Activated naive CD8-positive, alpha-beta T cell (primary cell): ENCODE data around the gene ZC3H4.
"Not testable (repeated sequence)": the region's sequence is repeated elsewhere in the genome, so short reads cannot be mapped to it uniquely, and the experiment has no call there.

ENCODE experiments used
- H3K27ac Mint-ChIP-seq: one replicate; pipeline ENCODE4 v1.8.0; 2021; ENCODE audit warnings: mixed read lengths
- H3K27me3 Mint-ChIP-seq: one replicate; pipeline ENCODE4 v1.8.0; 2021; ENCODE audit warnings: mixed read lengths
- H3K36me3 Mint-ChIP-seq: one replicate; pipeline ENCODE4 v1.8.0; 2021; ENCODE audit warnings: mixed read lengths
- H3K4me1 Mint-ChIP-seq: one replicate; pipeline ENCODE4 v1.8.0; 2021; ENCODE audit warnings: low read depth, mixed read lengths
- H3K4me3 Mint-ChIP-seq: one replicate; pipeline ENCODE4 v1.8.0; 2021; ENCODE audit warnings: mild to moderate bottlenecking, mixed read lengths
- H3K9me3 Mint-ChIP-seq: one replicate; pipeline ENCODE4 v1.8.0; 2021; ENCODE audit warnings: low read depth, mixed read lengths

Gene ZC3H4

GRCh38 chr19:47089767-47090350 lies 23.7 kb downstream of the ZC3H4 start:
- Mint-ChIP-seq H3K27me3 (no peaks in the 10 kb centered on the region), H3K4me3 (no peak overlapping the region), H3K36me3 (peaks cover 7% of the 10 kb centered on the region), H3K4me1 (peaks cover 19% of the 10 kb centered on the region), H3K27ac (no peak overlapping the region), H3K9me3 (no peaks in the 10 kb centered on the region)

DNA sequence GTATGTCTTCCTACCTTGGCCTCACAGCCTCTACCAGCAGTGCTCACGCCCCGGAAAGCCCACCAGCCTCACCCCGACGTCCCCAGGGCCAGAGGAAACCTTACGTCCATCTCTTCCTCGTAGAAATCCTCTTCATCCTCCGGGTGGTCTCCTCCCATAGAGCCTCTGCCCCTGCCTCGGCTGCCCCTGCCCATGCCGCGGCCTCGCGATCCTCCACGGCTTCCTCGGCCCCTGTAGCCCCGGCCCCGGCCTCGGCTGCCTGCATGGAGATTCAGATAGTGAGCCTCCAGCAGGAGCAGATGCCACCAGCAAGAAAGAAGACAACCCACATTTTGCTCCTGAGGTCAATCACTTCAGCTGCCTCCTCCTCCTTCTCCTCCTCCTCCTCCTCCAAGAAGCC lies 27.3 kb downstream of the ZC3H4 start:
- Mint-ChIP-seq H3K36me3 (peaks cover 6% of the 10 kb centered on the region), H3K9me3 (no peaks in the 10 kb centered on the region), H3K27me3 (no peaks in the 10 kb centered on the region), H3K4me3 (no peak overlapping the region), H3K4me1 (peaks cover 3% of the 10 kb centered on the region), H3K27ac (no peak overlapping the region)

DNA sequence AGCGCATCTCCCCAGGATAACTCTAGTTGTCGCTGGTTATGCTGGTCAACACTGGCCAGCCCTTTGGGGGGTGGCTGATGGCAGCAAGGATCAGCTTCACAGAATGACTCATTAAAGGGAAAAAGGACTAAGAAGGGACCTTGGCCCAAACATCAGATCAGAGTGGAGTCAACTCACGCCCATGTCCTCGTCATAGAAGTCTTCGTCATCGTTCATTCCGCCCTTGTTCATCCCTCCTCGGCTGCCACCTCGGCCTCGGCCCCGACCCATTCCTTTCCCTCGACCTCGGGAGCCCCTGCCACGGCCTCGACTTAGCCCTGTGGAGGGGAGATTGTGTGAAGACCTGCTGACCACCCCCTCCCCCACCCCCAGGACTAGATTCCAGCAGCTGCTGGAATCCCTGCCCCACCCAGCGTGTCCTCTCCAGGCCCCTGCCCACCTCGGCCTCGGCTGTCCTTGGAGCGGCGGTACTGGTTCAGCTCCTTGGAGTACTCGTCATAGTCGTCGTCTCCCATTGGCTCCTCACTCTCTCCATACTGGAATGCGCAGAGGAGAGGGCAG lies 28.6 kb downstream of the ZC3H4 start:
- H3K4me1 Mint-ChIP-seq = no peaks in the 10 kb centered on the region
- no peak overlapping the region for H3K4me3 Mint-ChIP-seq
- no peaks in the 10 kb centered on the region for H3K27me3 Mint-ChIP-seq
- no peak overlapping the region for H3K27ac Mint-ChIP-seq
- H3K9me3 Mint-ChIP-seq = no peaks in the 10 kb centered on the region
- peaks cover 3% of the 10 kb centered on the region for H3K36me3 Mint-ChIP-seq

- Mint-ChIP-seq H3K27ac (no peak overlapping the region), H3K4me1 (no peaks in the 10 kb centered on the region), H3K4me3 (no peak overlapping the region), H3K36me3 (peaks cover 3% of the 10 kb centered on the region), H3K27me3 (no peaks in the 10 kb centered on the region), H3K9me3 (no peaks in the 10 kb centered on the region)
Measured at GRCh38 chr19:47082493-47082892, 31.1 kb downstream of the ZC3H4 start.

- H3K4me1 Mint-ChIP-seq = no peaks in the 10 kb centered on the region
- H3K9me3 Mint-ChIP-seq = no peaks in the 10 kb centered on the region
- H3K27ac Mint-ChIP-seq = no peak overlapping the region
- no peak overlapping the region for H3K4me3 Mint-ChIP-seq
- H3K36me3 Mint-ChIP-seq = peaks cover 3% of the 10 kb centered on the region
- H3K27me3 Mint-ChIP-seq = no peaks in the 10 kb centered on the region
Measured at GRCh38 chr19:47081095-47081494, 32.5 kb downstream of the ZC3H4 start.

- not testable (repeated sequence) for H3K36me3 Mint-ChIP-seq, H3K27ac Mint-ChIP-seq, H3K4me3 Mint-ChIP-seq, H3K27me3 Mint-ChIP-seq, H3K9me3 Mint-ChIP-seq, H3K4me1 Mint-ChIP-seq
Measured at GRCh38 chr19:47078351-47078750, 35.2 kb downstream of the ZC3H4 start.

- peaks cover 4% of the 10 kb centered on the region for H3K36me3 Mint-ChIP-seq
- H3K27ac Mint-ChIP-seq = no peak overlapping the region
Measured at GRCh38 chr19:47075941-47076340, 37.6 kb downstream of the ZC3H4 start.

GRCh38 chr19:47075179-47075810 lies 38.3 kb downstream of the ZC3H4 start:
- Mint-ChIP-seq H3K36me3 (peaks cover 4% of the 10 kb centered on the region), H3K4me1 (peaks cover 8% of the 10 kb centered on the region)

More at GRCh38 chr19:47075941-47076340, 37.6 kb downstream of the ZC3H4 start:
- H3K9me3 Mint-ChIP-seq = no peaks in the 10 kb centered on the region
- H3K27me3 Mint-ChIP-seq = no peaks in the 10 kb centered on the region
- no peak overlapping the region for H3K4me3 Mint-ChIP-seq
- peaks cover 8% of the 10 kb centered on the region for H3K4me1 Mint-ChIP-seq

GRCh38 chr19:47074621-47075020 lies 39.0 kb downstream of the ZC3H4 start:
- Mint-ChIP-seq H3K4me3 (no peak overlapping the region), H3K9me3 (no peaks in the 10 kb centered on the region), H3K27ac (no peak overlapping the region), H3K4me1 (peaks cover 8% of the 10 kb centered on the region), H3K27me3 (no peaks in the 10 kb centered on the region), H3K36me3 (peaks cover 4% of the 10 kb centered on the region)

More at GRCh38 chr19:47075179-47075810, 38.3 kb downstream of the ZC3H4 start:
- Mint-ChIP-seq H3K27ac (peak overlapping the region; percentile 66), H3K4me3 (no peak overlapping the region), H3K27me3 (no peaks in the 10 kb centered on the region), H3K9me3 (no peaks in the 10 kb centered on the region)

DNA sequence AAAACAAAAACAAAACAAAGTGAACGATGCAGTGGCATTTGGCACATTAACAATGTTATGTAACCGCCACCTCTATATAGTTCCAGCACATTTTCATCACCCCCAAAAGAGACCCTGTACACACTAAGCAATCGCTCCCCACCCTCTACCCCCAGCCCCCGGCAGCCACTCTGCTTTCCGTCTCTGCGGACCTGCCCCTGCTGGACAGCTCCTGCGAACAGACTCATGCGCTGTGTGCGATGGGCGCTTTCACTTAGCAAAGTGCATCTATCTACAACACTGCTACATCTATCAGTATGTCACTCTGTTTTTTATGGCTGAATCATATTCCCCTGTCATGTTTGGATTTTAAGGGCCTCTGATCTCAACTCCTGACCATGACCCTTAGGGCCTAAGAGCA lies 40.0 kb downstream of the ZC3H4 start:
- no peaks in the 10 kb centered on the region for H3K9me3 Mint-ChIP-seq
- no peak overlapping the region for H3K4me3 Mint-ChIP-seq
- peaks cover 4% of the 10 kb centered on the region for H3K36me3 Mint-ChIP-seq
- peaks cover 8% of the 10 kb centered on the region for H3K4me1 Mint-ChIP-seq
- H3K27ac Mint-ChIP-seq = no peak overlapping the region
- H3K27me3 Mint-ChIP-seq = no peaks in the 10 kb centered on the region

DNA sequence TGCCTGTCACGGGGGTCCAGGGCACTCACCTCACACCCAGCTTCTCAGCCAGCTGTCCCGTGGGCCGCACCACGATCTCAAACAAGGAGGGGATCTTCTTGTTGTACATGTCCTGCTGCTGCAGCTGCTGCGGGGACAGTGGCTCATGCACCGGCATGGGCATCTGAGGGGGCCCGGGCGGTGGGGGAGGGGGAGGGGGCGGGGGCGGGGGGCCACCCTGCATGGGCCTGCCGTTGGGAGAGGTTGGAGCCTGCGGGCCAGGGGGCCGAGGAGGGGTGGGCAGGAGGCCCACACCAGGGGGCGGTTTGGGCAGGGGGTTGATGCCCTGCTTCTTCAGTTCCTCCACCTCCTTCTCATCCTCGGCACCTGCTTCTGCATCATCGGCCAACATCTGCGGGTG lies 41.3 kb downstream of the ZC3H4 start:
- Mint-ChIP-seq H3K36me3 (peaks cover 4% of the 10 kb centered on the region), H3K4me1 (peaks cover 8% of the 10 kb centered on the region)

GRCh38 chr19:47071731-47072130 lies 41.8 kb downstream of the ZC3H4 start:
- H3K27ac Mint-ChIP-seq = no peak overlapping the region
- no peaks in the 10 kb centered on the region for H3K27me3 Mint-ChIP-seq
- H3K9me3 Mint-ChIP-seq = no peaks in the 10 kb centered on the region
- no peak overlapping the region for H3K4me3 Mint-ChIP-seq
- peaks cover 4% of the 10 kb centered on the region for H3K36me3 Mint-ChIP-seq
- H3K4me1 Mint-ChIP-seq = peaks cover 8% of the 10 kb centered on the region

More for the DNA sequence above, 41.3 kb downstream of the ZC3H4 start:
- Mint-ChIP-seq H3K4me3 (no peak overlapping the region), H3K27me3 (no peaks in the 10 kb centered on the region), H3K27ac (no peak overlapping the region), H3K9me3 (no peaks in the 10 kb centered on the region)

- Mint-ChIP-seq H3K4me3 (no peak overlapping the region), H3K9me3 (no peaks in the 10 kb centered on the region), H3K4me1 (peaks cover 8% of the 10 kb centered on the region), H3K27me3 (no peaks in the 10 kb centered on the region), H3K27ac (peak overlapping the region; percentile 64), H3K36me3 (peaks cover 4% of the 10 kb centered on the region)
Measured at GRCh38 chr19:47070756-47071155, 42.8 kb downstream of the ZC3H4 start.

DNA sequence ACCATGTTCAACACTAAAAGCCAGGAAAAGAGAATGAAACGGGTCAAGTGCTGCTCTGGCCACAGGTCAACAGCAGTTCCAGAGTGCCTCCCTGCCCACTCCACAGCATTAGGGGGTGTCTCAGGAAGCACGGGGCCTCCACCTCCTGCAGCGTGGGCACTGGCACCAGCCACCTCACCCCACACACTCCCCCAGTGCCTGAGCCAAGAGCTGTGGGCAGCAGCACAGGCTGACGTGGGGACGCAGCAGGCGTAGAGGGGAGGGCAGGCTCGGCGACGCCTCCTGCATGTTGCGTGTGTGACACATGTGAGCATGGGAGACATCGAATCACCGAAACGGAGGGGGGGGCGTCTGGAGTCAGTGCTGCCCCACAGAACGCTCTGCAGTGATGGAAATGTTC lies 43.8 kb downstream of the ZC3H4 start:
- Mint-ChIP-seq H3K27ac (no peak overlapping the region), H3K9me3 (no peaks in the 10 kb centered on the region), H3K36me3 (peaks cover 4% of the 10 kb centered on the region), H3K4me3 (no peak overlapping the region), H3K27me3 (no peaks in the 10 kb centered on the region), H3K4me1 (peaks cover 3% of the 10 kb centered on the region)

DNA sequence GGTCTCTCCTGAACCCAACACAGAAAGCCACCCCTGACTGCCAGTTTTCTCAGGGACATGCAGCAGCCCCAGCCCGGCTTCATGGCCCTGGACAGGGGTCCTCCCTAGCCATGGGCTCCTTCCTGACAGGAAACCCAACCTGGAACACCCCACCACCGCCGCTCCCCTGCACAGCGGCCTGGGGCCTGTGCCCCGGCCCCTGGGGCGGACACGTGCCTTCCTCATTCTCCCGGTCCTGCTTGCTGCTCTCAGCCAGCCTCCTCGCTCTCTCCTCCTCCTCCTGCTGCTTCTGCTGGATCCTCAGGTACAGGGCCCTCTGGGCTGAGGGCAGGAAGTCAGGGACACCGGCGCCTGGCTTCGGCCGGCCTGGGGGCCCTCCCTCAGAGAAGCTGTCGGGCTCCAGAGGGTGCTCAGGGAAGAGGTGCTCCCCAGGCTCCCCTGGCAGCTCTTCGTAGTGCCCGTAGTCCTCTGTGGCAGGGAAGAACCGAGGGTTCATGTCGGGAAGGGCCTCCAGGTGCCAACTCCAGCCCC lies 44.6 kb downstream of the ZC3H4 start:
- H3K4me1 Mint-ChIP-seq = peaks cover under 1% of the 10 kb centered on the region
- H3K27me3 Mint-ChIP-seq = no peaks in the 10 kb centered on the region
- peaks cover 2% of the 10 kb centered on the region for H3K36me3 Mint-ChIP-seq
- no peaks in the 10 kb centered on the region for H3K9me3 Mint-ChIP-seq
- H3K4me3 Mint-ChIP-seq = no peak overlapping the region
- H3K27ac Mint-ChIP-seq = no peak overlapping the region
